Measurements from ENCODE around the gene CTXND1. TPM values are rescaled to one million over a fixed set of nuclear protein-coding genes. Genes with fewer than 3 reads are reported as not detected.

The CTXND1 gene
- total and polyA plus RNA-seq, 2 of the 13 experiments (the other 11 are each of a cell fraction or from before 2014, with no cell fraction given): 1.2 to 2.1 TPM

DNA sequence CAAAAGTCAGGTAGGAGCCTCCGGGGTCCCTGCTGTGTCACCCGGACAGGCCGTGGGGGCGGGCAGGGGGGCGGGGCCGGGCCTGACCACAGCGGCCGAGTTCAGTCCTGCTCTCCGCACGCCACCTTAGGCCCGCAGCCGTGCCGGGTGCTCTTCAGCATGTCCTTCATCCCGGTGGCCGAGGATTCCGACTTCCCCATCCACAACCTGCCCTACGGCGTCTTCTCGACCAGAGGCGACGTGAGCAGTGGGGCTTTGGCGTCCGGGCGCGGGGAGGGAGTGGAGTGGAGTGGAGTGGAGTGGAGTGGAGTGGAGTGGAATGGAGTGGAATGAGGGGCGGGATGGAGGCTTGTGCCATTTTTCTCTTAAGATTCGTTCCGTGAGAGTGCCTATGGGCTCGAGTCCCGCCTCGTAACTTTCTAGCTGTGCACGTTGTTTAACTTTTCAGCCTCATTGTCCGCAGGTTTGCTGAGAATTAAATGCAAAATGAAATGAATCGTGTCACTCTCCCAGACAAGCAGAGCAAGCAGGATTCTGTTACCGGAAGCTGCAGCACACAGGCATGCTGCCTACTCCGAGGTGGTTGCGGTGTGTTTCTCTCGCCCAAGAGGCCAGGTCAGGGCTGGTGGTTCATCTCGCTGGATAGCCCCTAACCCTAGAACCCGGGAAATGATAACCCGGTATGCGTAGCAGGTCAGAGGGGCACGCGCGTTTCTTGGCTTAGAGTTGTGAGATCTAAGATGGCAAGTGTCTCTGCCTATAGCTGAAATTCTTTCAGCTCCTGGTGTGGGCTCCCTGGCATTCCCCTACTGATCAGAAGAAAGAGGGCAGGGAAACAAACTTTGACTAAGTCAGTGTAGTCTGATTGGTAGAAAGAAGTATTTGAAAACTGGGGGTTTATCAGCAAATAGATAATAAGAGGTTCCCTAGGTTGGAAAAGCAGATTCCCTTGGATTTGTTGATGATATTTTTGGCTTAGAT lies 98.8 kb downstream of the CTXND1 start, which contains the start of gene FAH (continued):
- TF ChIP-seq, protein P1, sequence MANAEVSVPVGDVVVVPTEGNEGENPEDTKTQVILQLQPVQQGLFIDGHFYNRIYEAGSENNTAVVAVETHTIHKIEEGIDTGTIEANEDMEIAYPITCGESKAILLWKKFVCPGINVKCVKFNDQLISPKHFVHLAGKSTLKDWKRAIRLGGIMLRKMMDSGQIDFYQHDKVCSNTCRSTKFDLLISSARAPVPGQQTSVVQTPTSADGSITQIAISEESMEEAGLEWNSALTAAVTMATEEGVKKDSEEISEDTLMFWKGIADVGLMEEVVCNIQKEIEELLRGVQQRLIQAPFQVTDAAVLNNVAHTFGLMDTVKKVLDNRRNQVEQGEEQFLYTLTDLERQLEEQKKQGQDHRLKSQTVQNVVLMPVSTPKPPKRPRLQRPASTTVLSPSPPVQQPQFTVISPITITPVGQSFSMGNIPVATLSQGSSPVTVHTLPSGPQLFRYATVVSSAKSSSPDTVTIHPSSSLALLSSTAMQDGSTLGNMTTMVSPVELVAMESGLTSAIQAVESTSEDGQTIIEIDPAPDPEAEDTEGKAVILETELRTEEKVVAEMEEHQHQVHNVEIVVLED (CRISPR knock-in tag; IDR thresholded peaks at IDR 0.05; ENCODE audit: borderline replicate concordance): no peak
- TF ChIP-seq DPF2 (CRISPR knock-in tag; IDR thresholded peaks at IDR 0.05; ENCODE audit: borderline replicate concordance, low read depth): no peak
- TF ChIP-seq, protein P2, sequence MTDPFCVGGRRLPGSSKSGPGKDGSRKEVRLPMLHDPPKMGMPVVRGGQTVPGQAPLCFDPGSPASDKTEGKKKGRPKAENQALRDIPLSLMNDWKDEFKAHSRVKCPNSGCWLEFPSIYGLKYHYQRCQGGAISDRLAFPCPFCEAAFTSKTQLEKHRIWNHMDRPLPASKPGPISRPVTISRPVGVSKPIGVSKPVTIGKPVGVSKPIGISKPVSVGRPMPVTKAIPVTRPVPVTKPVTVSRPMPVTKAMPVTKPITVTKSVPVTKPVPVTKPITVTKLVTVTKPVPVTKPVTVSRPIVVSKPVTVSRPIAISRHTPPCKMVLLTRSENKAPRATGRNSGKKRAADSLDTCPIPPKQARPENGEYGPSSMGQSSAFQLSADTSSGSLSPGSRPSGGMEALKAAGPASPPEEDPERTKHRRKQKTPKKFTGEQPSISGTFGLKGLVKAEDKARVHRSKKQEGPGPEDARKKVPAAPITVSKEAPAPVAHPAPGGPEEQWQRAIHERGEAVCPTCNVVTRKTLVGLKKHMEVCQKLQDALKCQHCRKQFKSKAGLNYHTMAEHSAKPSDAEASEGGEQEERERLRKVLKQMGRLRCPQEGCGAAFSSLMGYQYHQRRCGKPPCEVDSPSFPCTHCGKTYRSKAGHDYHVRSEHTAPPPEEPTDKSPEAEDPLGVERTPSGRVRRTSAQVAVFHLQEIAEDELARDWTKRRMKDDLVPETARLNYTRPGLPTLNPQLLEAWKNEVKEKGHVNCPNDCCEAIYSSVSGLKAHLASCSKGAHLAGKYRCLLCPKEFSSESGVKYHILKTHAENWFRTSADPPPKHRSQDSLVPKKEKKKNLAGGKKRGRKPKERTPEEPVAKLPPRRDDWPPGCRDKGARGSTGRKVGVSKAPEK (CRISPR knock-in tag; IDR thresholded peaks at IDR 0.05; ENCODE audit: borderline replicate concordance): no peak
- TF ChIP-seq STAG1 (CRISPR knock-in tag; IDR thresholded peaks at IDR 0.05): no peak
- TF ChIP-seq ZNF839 (CRISPR knock-in tag; IDR thresholded peaks at IDR 0.05; ENCODE audit: borderline replicate concordance): no peak
- TF ChIP-seq, protein P3, sequence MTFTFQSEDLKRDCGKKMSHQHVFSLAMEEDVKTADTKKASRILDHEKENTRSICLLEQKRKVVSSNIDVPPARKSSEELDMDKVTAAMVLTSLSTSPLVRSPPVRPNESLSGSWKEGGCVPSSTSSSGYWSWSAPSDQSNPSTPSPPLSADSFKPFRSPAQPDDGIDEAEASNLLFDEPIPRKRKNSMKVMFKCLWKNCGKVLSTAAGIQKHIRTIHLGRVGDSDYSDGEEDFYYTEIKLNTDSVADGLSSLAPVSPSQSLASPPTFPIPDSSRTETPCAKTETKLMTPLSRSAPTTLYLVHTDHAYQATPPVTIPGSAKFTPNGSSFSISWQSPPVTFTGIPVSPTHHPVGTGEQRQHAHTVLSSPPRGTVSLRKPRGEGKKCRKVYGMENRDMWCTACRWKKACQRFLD (CRISPR knock-in tag; IDR thresholded peaks at IDR 0.05; ENCODE audit: borderline replicate concordance): peak; percentile 24; the same call in 1 of the 2 replicates
- 0 out of 2 replicates have a peak, but pooled peaks have one; percentile 56 for TF ChIP-seq ZNF317 (CRISPR knock-in tag; IDR thresholded peaks at IDR 0.05)
- TF ChIP-seq, protein P4, sequence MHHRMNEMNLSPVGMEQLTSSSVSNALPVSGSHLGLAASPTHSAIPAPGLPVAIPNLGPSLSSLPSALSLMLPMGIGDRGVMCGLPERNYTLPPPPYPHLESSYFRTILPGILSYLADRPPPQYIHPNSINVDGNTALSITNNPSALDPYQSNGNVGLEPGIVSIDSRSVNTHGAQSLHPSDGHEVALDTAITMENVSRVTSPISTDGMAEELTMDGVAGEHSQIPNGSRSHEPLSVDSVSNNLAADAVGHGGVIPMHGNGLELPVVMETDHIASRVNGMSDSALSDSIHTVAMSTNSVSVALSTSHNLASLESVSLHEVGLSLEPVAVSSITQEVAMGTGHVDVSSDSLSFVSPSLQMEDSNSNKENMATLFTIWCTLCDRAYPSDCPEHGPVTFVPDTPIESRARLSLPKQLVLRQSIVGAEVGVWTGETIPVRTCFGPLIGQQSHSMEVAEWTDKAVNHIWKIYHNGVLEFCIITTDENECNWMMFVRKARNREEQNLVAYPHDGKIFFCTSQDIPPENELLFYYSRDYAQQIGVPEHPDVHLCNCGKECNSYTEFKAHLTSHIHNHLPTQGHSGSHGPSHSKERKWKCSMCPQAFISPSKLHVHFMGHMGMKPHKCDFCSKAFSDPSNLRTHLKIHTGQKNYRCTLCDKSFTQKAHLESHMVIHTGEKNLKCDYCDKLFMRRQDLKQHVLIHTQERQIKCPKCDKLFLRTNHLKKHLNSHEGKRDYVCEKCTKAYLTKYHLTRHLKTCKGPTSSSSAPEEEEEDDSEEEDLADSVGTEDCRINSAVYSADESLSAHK (CRISPR knock-in tag; IDR thresholded peaks at IDR 0.05; ENCODE audit: borderline replicate concordance): no peak
- TF ChIP-seq XRCC5 (optimal IDR thresholded peaks at IDR 0.05; ENCODE audit: low read length): peak; percentile 29
- no peak for TF ChIP-seq SAFB2 (CRISPR knock-in tag; IDR thresholded peaks at IDR 0.05; ENCODE audit: borderline replicate concordance, low read depth)
- TF ChIP-seq, protein P5, sequence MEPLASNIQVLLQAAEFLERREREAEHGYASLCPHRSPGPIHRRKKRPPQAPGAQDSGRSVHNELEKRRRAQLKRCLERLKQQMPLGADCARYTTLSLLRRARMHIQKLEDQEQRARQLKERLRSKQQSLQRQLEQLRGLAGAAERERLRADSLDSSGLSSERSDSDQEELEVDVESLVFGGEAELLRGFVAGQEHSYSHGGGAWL (CRISPR knock-in tag; IDR thresholded peaks at IDR 0.05): 0 out of 2 replicates have a peak, but pooled peaks have one; percentile 34
- TF ChIP-seq FOXK1 (CRISPR knock-in tag; IDR thresholded peaks at IDR 0.05; ENCODE audit: borderline replicate concordance, low read depth): no peak
- TF ChIP-seq, protein P6, sequence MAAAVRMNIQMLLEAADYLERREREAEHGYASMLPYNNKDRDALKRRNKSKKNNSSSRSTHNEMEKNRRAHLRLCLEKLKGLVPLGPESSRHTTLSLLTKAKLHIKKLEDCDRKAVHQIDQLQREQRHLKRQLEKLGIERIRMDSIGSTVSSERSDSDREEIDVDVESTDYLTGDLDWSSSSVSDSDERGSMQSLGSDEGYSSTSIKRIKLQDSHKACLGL (CRISPR knock-in tag; IDR thresholded peaks at IDR 0.05): peak; percentile 83
- TF ChIP-seq SMYD3 (CRISPR knock-in tag; IDR thresholded peaks at IDR 0.05): no peak
- no peak for TF ChIP-seq NONO (IDR thresholded peaks at IDR 0.05)
- TF ChIP-seq NONO (CRISPR knock-in tag; conservative IDR thresholded peaks at IDR 0.05): peak; percentile 67
- TF ChIP-seq, protein P7, sequence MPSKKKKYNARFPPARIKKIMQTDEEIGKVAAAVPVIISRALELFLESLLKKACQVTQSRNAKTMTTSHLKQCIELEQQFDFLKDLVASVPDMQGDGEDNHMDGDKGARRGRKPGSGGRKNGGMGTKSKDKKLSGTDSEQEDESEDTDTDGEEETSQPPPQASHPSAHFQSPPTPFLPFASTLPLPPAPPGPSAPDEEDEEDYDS (CRISPR knock-in tag; IDR thresholded peaks at IDR 0.05): no peak

Measured in HepG2 (cell line).